SK-N-SH (cell line): ENCODE measurements around the gene PIR. TPM values are rescaled to one million over a fixed set of nuclear protein-coding genes. Genes with fewer than 3 reads are reported as not detected.

Experiments
- CTCF ChIA-PET: fragments of 300-600, 350-600 bp; formaldehyde crosslinking; extraction: SDS; loops from one replicate; lab custom pipeline; 2021; lab: Yijun Ruan, JAX
- POLR2A ChIA-PET: fragments of 350-600 bp; sonication (Branson Sonifier 250); formaldehyde crosslinking; extraction: SDS; loops from one replicate; lab custom pipeline; 2020; ENCODE audit warnings: antibody characterized with exemption, inconsistent platforms; lab: Yijun Ruan, JAX
- DNase-seq: peaks from one replicate; pipeline ENCODE4 v3.0.0; 2012
- H2AFZ ChIP-seq: fragments of 200-600 bp; sonication (generic); 2 replicates; pipeline ENCODE4 v1.8.1; 2016; ENCODE audit warnings: antibody characterized with exemption, mild to moderate bottlenecking, low read depth
- H3F3A ChIP-seq: fragments of 200-600 bp; sonication (generic); replicated peaks from 2 replicates; pipeline ENCODE3; 2016; ENCODE audit warnings: antibody characterized with exemption, mild to moderate bottlenecking; ENCODE audit not compliant: insufficient read depth
- H3K27ac ChIP-seq, 2 experiments: fragments of 200-500 bp in 1 of 2; fragments of 200-600 bp in 1 of 2; sonication (Bioruptor generic) in 1 of 2; sonication (generic), shearing (Covaris generic) in 1 of 2; 2 replicates each; pipeline versions ENCODE4 v1.5.1 to v1.6.1; 2014 to 2016; ENCODE audit warnings: low read depth in 2 of 2, inconsistent platforms in 1 of 2, low read length in 1 of 2, mild to moderate bottlenecking in 1 of 2, mixed read lengths in 1 of 2
- H3K27me3 ChIP-seq: fragments of 200-600 bp; sonication (generic), shearing (Covaris generic); 2 replicates; pipeline ENCODE4 v1.6.1; 2016; ENCODE audit warnings: mixed run types; ENCODE audit not compliant: insufficient read depth
- H3K36me3 ChIP-seq, 2 experiments: fragments of 200-500 bp in 1 of 2; fragments of 200-600 bp in 1 of 2; sonication (Bioruptor generic) in 1 of 2; sonication (generic) in 1 of 2; replicated peaks in 1 of 2; 2 replicates each; pipeline versions ENCODE3 to v1.5.1; 2014 to 2016; ENCODE audit warnings: low read length in 1 of 2, mild to moderate bottlenecking in 1 of 2; ENCODE audit not compliant: insufficient read depth in 2 of 2, control insufficient read depth in 1 of 2
- H3K4me1 ChIP-seq, 2 experiments: fragments of 200-500 bp in 1 of 2; fragments of 200-600 bp in 1 of 2; sonication (Bioruptor generic) in 1 of 2; sonication (generic), shearing (Covaris generic) in 1 of 2; 2 replicates each; pipeline versions ENCODE4 v1.5.1 to v1.6.1; 2014 to 2016; ENCODE audit warnings: low read depth in 1 of 2, low read length in 1 of 2, mixed run types in 1 of 2; ENCODE audit not compliant: insufficient read depth in 2 of 2, control insufficient read depth in 1 of 2
- H3K4me2 ChIP-seq: fragments of 200-600 bp; sonication (generic), shearing (Covaris generic); 2 replicates; pipeline ENCODE4 v1.6.1; 2017; ENCODE audit warnings: mixed run types
- H3K4me3 ChIP-seq, 2 experiments: fragments of 200-500 bp in 1 of 2; fragments of 200-600 bp in 1 of 2; sonication (Bioruptor generic) in 1 of 2; sonication (generic), shearing (Covaris generic) in 1 of 2; 2 replicates each; pipeline versions ENCODE4 v1.5.1 to v1.8.1; 2014 to 2016; ENCODE audit warnings: low read depth in 2 of 2, inconsistent platforms in 1 of 2, low read length in 1 of 2, mild to moderate bottlenecking in 1 of 2, mixed read lengths in 1 of 2, moderate library complexity in 1 of 2
- H3K79me2 ChIP-seq: fragments of 200-600 bp; sonication (generic); 2 replicates; pipeline ENCODE4 v1.8.1; 2017; ENCODE audit warnings: mild to moderate bottlenecking; ENCODE audit not compliant: insufficient read depth
- H3K9ac ChIP-seq: fragments of 200-600 bp; sonication (generic); 2 replicates; pipeline ENCODE4 v1.6.1; 2017; ENCODE audit warnings: mixed run types
- H3K9me2 ChIP-seq: fragments of 200-600 bp; sonication (generic); 2 replicates; pipeline ENCODE4 v1.6.1; 2017; ENCODE audit warnings: mixed run types
- H3K9me3 ChIP-seq: fragments of 200-600 bp; sonication (generic); 2 replicates; pipeline ENCODE4 v1.6.1; 2017; ENCODE audit warnings: mixed run types, mild to moderate bottlenecking, moderate library complexity
- H4K20me1 ChIP-seq: fragments of 200-600 bp; sonication (generic); 2 replicates; pipeline ENCODE4 v1.6.1; 2017; ENCODE audit warnings: mild to moderate bottlenecking, mixed run types; ENCODE audit not compliant: insufficient read depth
- CTCF ChIP-seq: fragments of 200-600 bp; sonication (generic); IDR thresholded peaks from 2 replicates; pipeline ENCODE4 v1.6.1; 2017; ENCODE audit warnings: antibody characterized with exemption, mild to moderate bottlenecking, moderate library complexity
- EZH2phosphoT487 ChIP-seq: fragments of 200-600 bp; sonication (generic); IDR thresholded peaks from 2 replicates; pipeline ENCODE4 v1.6.1; 2017; ENCODE audit warnings: low read depth, mixed run types, mild to moderate bottlenecking, antibody characterized with exemption, moderate library complexity, borderline replicate concordance
- FOSL2 ChIP-seq: IDR thresholded peaks from 2 replicates; pipeline ENCODE4 v1.4.0; 2012; ENCODE audit warnings: low read depth, mild to moderate bottlenecking, moderate library complexity, borderline replicate concordance
- GATA2 ChIP-seq: sonication (generic); formaldehyde crosslinking; IDR thresholded peaks from 2 replicates; pipeline ENCODE4 v1.5.0; 2020; ENCODE audit warnings: mild to moderate bottlenecking, missing genetic modification reagents
- JUND ChIP-seq: IDR thresholded peaks from 2 replicates; pipeline ENCODE4 v1.4.0; 2012
- MAX ChIP-seq: IDR thresholded peaks from 2 replicates; pipeline ENCODE4 v1.4.0; 2012; ENCODE audit warnings: low read depth
- MEF2A ChIP-seq: IDR thresholded peaks from 2 replicates; pipeline ENCODE4 v1.4.0; 2012; ENCODE audit warnings: low read depth, borderline replicate concordance
- NFIC ChIP-seq: IDR thresholded peaks from 2 replicates; pipeline ENCODE4 v1.4.0; 2012; ENCODE audit warnings: borderline replicate concordance
- NRF1 ChIP-seq: IDR thresholded peaks from 2 replicates; pipeline ENCODE4 v1.6.1; 2012; ENCODE audit warnings: low read depth, mild to moderate bottlenecking, low read length
- PBX3 ChIP-seq: IDR thresholded peaks from 2 replicates; pipeline ENCODE4; 2012
- POLR2AphosphoS5 ChIP-seq: IDR thresholded peaks from 2 replicates; pipeline ENCODE4 v1.6.1; 2012; ENCODE audit warnings: low read depth, low read length
- RCOR1 ChIP-seq: fragments of 150-350 bp; IDR thresholded peaks from 2 replicates; pipeline ENCODE4 v1.6.1; 2017; ENCODE audit warnings: antibody characterized with exemption, low read length
- RFX5 ChIP-seq: IDR thresholded peaks from 2 replicates; pipeline ENCODE4 v1.6.1; 2012; ENCODE audit warnings: mild to moderate bottlenecking, improper control_type of control experiment, low read length
- RXRA ChIP-seq: IDR thresholded peaks from 2 replicates; pipeline ENCODE4 v1.4.0; 2012; ENCODE audit warnings: low read depth, mild to moderate bottlenecking, borderline replicate concordance
- TEAD4 ChIP-seq: IDR thresholded peaks from 2 replicates; pipeline ENCODE4 v1.4.0; 2012; ENCODE audit warnings: mild to moderate bottlenecking, borderline replicate concordance; ENCODE audit not compliant: insufficient read depth
- USF1 ChIP-seq: IDR thresholded peaks from 2 replicates; pipeline ENCODE4 v1.4.0; 2012; ENCODE audit warnings: low read depth, borderline replicate concordance
- YY1 ChIP-seq: IDR thresholded peaks from 2 replicates; pipeline ENCODE4 v1.4.0; 2012; ENCODE audit warnings: low read depth, mild to moderate bottlenecking
- WGBS: methylation state at CpG from one replicate; pipeline ENCODE4 v1.1.6; 2017; ENCODE audit warnings: low lambda C conversion rate; 5-methylcytosine and 5-hydroxymethylcytosine counted together
- polyA plus RNA-seq, 3 experiments: library from polyadenylated mRNA; depleted of rRNA; stranded (reverse); fragments of >200 nt; gene quantifications; 2 replicates each; pipeline ENCODE4 v1.2.3, GENCODE V29; 2012

The PIR gene
- polyA plus RNA-seq, 1 of the 3 experiments (the other 2 are of a cell fraction) = 12.3 TPM

- no peaks in the 10 kb centered on the region for H3K9me3 ChIP-seq
- 41% methylated on average over 1 of the region's 1 CpG for WGBS
- no peak for DNase-seq
- no peak overlapping the region for H3K4me3 ChIP-seq
- peaks cover 30% of the 10 kb centered on the region; the same call in 1 of the 2 replicates for H3K27me3 ChIP-seq
- no peak overlapping the region for H3K9ac ChIP-seq
- H2AFZ ChIP-seq = no peak overlapping the region
- CTCF ChIA-PET = no interaction called here
- no peaks in the 10 kb centered on the region for H4K20me1 ChIP-seq
- TF ChIP-seq PBX3 (no peak), POLR2AphosphoS5 (no peak), GATA2 (no peak), FOSL2 (no peak), USF1 (no peak), YY1 (no peak), EZH2phosphoT487 (no peak), RFX5 (no peak), RXRA (no peak), TEAD4 (no peak), MEF2A (no peak), CTCF (no peak), MAX (no peak), NFIC (no peak), NRF1 (no peak), RCOR1 (no peak), JUND (no peak)
- H3K36me3 ChIP-seq = no peaks in the 10 kb centered on the region
- H3K79me2 ChIP-seq = no peaks in the 10 kb centered on the region
- H3K9me2 ChIP-seq = no peaks in the 10 kb centered on the region
- H3F3A ChIP-seq = no peaks in the 10 kb centered on the region
- no peaks in the 10 kb centered on the region for H3K4me1 ChIP-seq
- H3K27ac ChIP-seq = no peak overlapping the region
- no peak overlapping the region for H3K4me2 ChIP-seq
- POLR2A ChIA-PET = no interaction called here
These were observed 11.5 kb upstream of the PIR start for GRCh38 chrX:15504661-15505060.
